IMR-90 (cell line): Measurements from ENCODE around the gene TMEM50B. TPM values are rescaled to one million over a fixed set of nuclear protein-coding genes. Genes with fewer than 3 reads are reported as not detected.

Experiments used
- ATAC-seq: fragments of 200-7000 bp; cut with Tn5 transposase; 2 replicates; pipeline ENCODE4 v1.9.1; 2020; ENCODE audit warnings: low read depth, mild to moderate bottlenecking, moderate library complexity
- BruUV-seq: library from RNA; stranded (reverse); fragments of 400-500 nt; replicated peaks from 2 replicates; lab custom pipeline; 2021; lab: Mats Ljungman, UMichigan
- CTCF ChIA-PET: fragments of 300-600 bp; formaldehyde crosslinking; extraction: SDS; loops from one replicate; lab custom pipeline; 2021; ENCODE audit warnings: antibody characterized with exemption; lab: Yijun Ruan, JAX
- POLR2A ChIA-PET: fragments of 300-600 bp; sonication (Branson Sonifier 250); formaldehyde crosslinking; loops from one replicate; lab custom pipeline; 2022; ENCODE audit warnings: antibody characterized with exemption; ENCODE audit not compliant: unreplicated experiment; lab: Charles Lee
- DNase-seq: peaks from one replicate; pipeline ENCODE4 v3.0.0; 2013
- H2AFZ ChIP-seq: replicated peaks from 2 replicates; pipeline ENCODE3; 2013; ENCODE audit warnings: low read length, mild to moderate bottlenecking; ENCODE audit not compliant: poor library complexity
- H2AK5ac ChIP-seq: 2 replicates; pipeline ENCODE4 v1.6.1; 2013; ENCODE audit warnings: low read depth, low read length, inconsistent platforms
- H2AK9ac ChIP-seq: replicated peaks from 2 replicates; pipeline ENCODE3; 2013; ENCODE audit warnings: mild to moderate bottlenecking, low read depth, low read length, moderate library complexity; ENCODE audit not compliant: poor library complexity
- H2BK120ac ChIP-seq: 2 replicates; pipeline ENCODE4 v1.6.1; 2013; ENCODE audit warnings: low read depth, low read length, inconsistent platforms
- H2BK15ac ChIP-seq: 3 replicates; pipeline ENCODE4 v1.6.1; 2013; ENCODE audit warnings: low read depth, low read length, inconsistent platforms
- H2BK20ac ChIP-seq: 2 replicates; pipeline ENCODE4 v1.6.1; 2013; ENCODE audit warnings: low read depth, mild to moderate bottlenecking, inconsistent platforms, low read length, moderate library complexity
- H2BK5ac ChIP-seq: 2 replicates; pipeline ENCODE4 v1.6.1; 2013; ENCODE audit warnings: mild to moderate bottlenecking, low read depth, low read length, inconsistent platforms; ENCODE audit not compliant: poor library complexity, severe bottlenecking
- H3K14ac ChIP-seq: replicated peaks from 2 replicates; pipeline ENCODE4 v1.6.1; 2013; ENCODE audit warnings: low read depth, low read length, inconsistent platforms
- H3K18ac ChIP-seq: 2 replicates; pipeline ENCODE4 v1.6.1; 2013; ENCODE audit warnings: low read depth, low read length, control low read depth
- H3K23ac ChIP-seq: 2 replicates; pipeline ENCODE4 v1.6.1; 2013; ENCODE audit warnings: low read depth, low read length, inconsistent platforms
- H3K27ac ChIP-seq: 2 replicates; pipeline ENCODE4 v1.5.1; 2013; ENCODE audit warnings: mild to moderate bottlenecking, control low read depth, low read length; ENCODE audit not compliant: insufficient read depth
- H3K27me3 ChIP-seq: 2 replicates; pipeline ENCODE4 v1.6.1; 2013; ENCODE audit warnings: low read length; ENCODE audit not compliant: control insufficient read depth, insufficient read depth
- H3K36me3 ChIP-seq: 2 replicates; pipeline ENCODE4 v1.6.1; 2013; ENCODE audit warnings: low read length, mixed read lengths; ENCODE audit not compliant: control insufficient read depth, insufficient read depth
- H3K4ac ChIP-seq: 2 replicates; pipeline ENCODE4 v1.6.1; 2013; ENCODE audit warnings: low read depth, low read length, inconsistent platforms
- H3K4me1 ChIP-seq: 2 replicates; pipeline ENCODE4 v1.6.1; 2013; ENCODE audit warnings: low read length, mixed read lengths; ENCODE audit not compliant: control insufficient read depth, insufficient read depth
- H3K4me2 ChIP-seq: 2 replicates; pipeline ENCODE4 v1.6.1; 2013; ENCODE audit warnings: low read depth, mild to moderate bottlenecking, control low read depth, low read length, moderate library complexity
- H3K4me3 ChIP-seq: 2 replicates; pipeline ENCODE4 v1.5.1; 2013; ENCODE audit warnings: low read depth, mild to moderate bottlenecking, control low read depth, low read length, moderate library complexity; ENCODE audit not compliant: insufficient read depth
- H3K56ac ChIP-seq: 2 replicates; pipeline ENCODE4 v1.6.1; 2013; ENCODE audit warnings: low read length, inconsistent platforms; ENCODE audit not compliant: insufficient read depth; ENCODE audit errors: extremely low read depth
- H3K79me1 ChIP-seq, 2 experiments: 2 replicates each; pipeline ENCODE4 v1.6.1; 2013; ENCODE audit warnings: low read length in 2 of 2, inconsistent platforms in 1 of 2, low read depth in 1 of 2
- H3K9ac ChIP-seq: 2 replicates; pipeline ENCODE4 v1.6.1; 2013; ENCODE audit warnings: low read depth, low read length, control low read depth
- H3K9me1 ChIP-seq: 2 replicates; pipeline ENCODE4 v1.6.1; 2013; ENCODE audit warnings: low read length, inconsistent platforms; ENCODE audit not compliant: insufficient read depth
- H3K9me3 ChIP-seq: 2 replicates; pipeline ENCODE4 v1.6.1; 2013; ENCODE audit warnings: low read length; ENCODE audit not compliant: control insufficient read depth, insufficient read depth
- H4K20me1 ChIP-seq: 2 replicates; pipeline ENCODE4 v1.6.1; 2013; ENCODE audit warnings: low read length, inconsistent platforms; ENCODE audit not compliant: insufficient read depth
- H4K5ac ChIP-seq: 2 replicates; pipeline ENCODE4 v1.6.1; 2013; ENCODE audit warnings: mild to moderate bottlenecking, low read depth, low read length, control low read depth
- H4K8ac ChIP-seq, 2 experiments: 2 replicates each; pipeline ENCODE4 v1.6.1; 2013; ENCODE audit warnings: low read depth in 2 of 2, low read length in 2 of 2, control low read depth in 1 of 2, inconsistent platforms in 1 of 2
- H4K91ac ChIP-seq: 2 replicates; pipeline ENCODE4 v1.6.1; 2013; ENCODE audit warnings: low read depth, low read length, inconsistent platforms; ENCODE audit not compliant: insufficient read depth
- BHLHE40 ChIP-seq: fragments of 150-350 bp; IDR thresholded peaks from 2 replicates; pipeline ENCODE4 v1.6.1; 2016; ENCODE audit warnings: mild to moderate bottlenecking, low read depth, low read length
- CEBPB ChIP-seq: IDR thresholded peaks from 2 replicates; pipeline ENCODE4 v1.6.1; 2012; ENCODE audit warnings: low read depth, low read length, improper control_type of control experiment
- CHD1 ChIP-seq: IDR thresholded peaks from 2 replicates; pipeline ENCODE4 v1.6.1; 2012; ENCODE audit warnings: low read depth, low read length, improper control_type of control experiment
- FOS ChIP-seq: fragments of 150-350 bp; IDR thresholded peaks from 2 replicates; pipeline ENCODE4 v1.6.1; 2016; ENCODE audit warnings: low read depth, low read length
- MAFK ChIP-seq: IDR thresholded peaks from 2 replicates; pipeline ENCODE4 v1.6.1; 2012; ENCODE audit warnings: low read depth, low read length, improper control_type of control experiment
- MAZ ChIP-seq: IDR thresholded peaks from 2 replicates; pipeline ENCODE4 v1.6.1; 2012; ENCODE audit warnings: low read depth, mild to moderate bottlenecking, low read length, improper control_type of control experiment, moderate library complexity, borderline replicate concordance
- MXI1 ChIP-seq: IDR thresholded peaks from 2 replicates; pipeline ENCODE4 v1.6.1; 2012; ENCODE audit warnings: low read depth, mild to moderate bottlenecking, low read length, moderate library complexity, borderline replicate concordance
- RAD21 ChIP-seq: IDR thresholded peaks from 2 replicates; pipeline ENCODE4 v1.6.1; 2012; ENCODE audit warnings: low read length, improper control_type of control experiment
- RFX5 ChIP-seq: IDR thresholded peaks from 2 replicates; pipeline ENCODE4 v1.8.0; 2012; ENCODE audit warnings: low read depth, mild to moderate bottlenecking, low read length, moderate library complexity
- SMC3 ChIP-seq: fragments of 150-350 bp; IDR thresholded peaks from 2 replicates; pipeline ENCODE4 v1.6.1; 2016; ENCODE audit warnings: low read depth, mild to moderate bottlenecking, antibody characterized with exemption, low read length, moderate library complexity
- WGBS, 2 experiments: methylation state at CpG; one replicate each; pipeline versions ENCODE4 v1.1.5 to v1.1.7; 2013; ENCODE audit warnings: missing lambda C conversion rate in 2 of 2; ENCODE audit not compliant: insufficient read length in 1 of 2; ENCODE audit errors: extremely low coverage in 2 of 2; 5-methylcytosine and 5-hydroxymethylcytosine counted together
- dilution Hi-C: fragments of 300-500 bp; cut with HindIII; formaldehyde crosslinking; loops from one replicate; pipeline ENCODE4 v1.14.3; 2018; ENCODE audit warnings: low sequenced_read_pairs; ENCODE audit not compliant: unreplicated experiment
- in situ Hi-C: fragments of 300-500 bp; cut with MboI; formaldehyde crosslinking; loops from 3 replicates; pipeline ENCODE4 v1.14.3; 2019; ENCODE audit warnings: low sequenced_read_pairs, inconsistent platforms, mixed read lengths
- intact Hi-C: fragments of 100-400 bp; cut with micrococcal nuclease; formaldehyde crosslinking; loops from 2 replicates; pipeline ENCODE4 v1.10.0; 2022
- polyA plus RNA-seq, 3 experiments: library from polyadenylated mRNA; depleted of rRNA; stranded (reverse); fragments of >200 nt; gene quantifications; 2 replicates each; pipeline ENCODE4 v1.2.3, GENCODE V29; 2012; ENCODE audit warnings: low replicate concordance in 1 of 3
- total RNA-seq: library from RNA; depleted of rRNA; stranded (reverse); fragments of >200 nt; gene quantifications from 2 replicates; pipeline ENCODE4 v1.2.3, GENCODE V29; 2012
- TF ChIP-seq, protein P1 (sequence below): fragments of 150-350 bp; IDR thresholded peaks from 2 replicates; pipeline ENCODE4 v1.6.1; 2017; ENCODE audit warnings: mild to moderate bottlenecking, antibody characterized with exemption, low read length, low read depth
- TF ChIP-seq, protein P2 (sequence below): fragments of 150-350 bp; IDR thresholded peaks from 2 replicates; pipeline ENCODE4 v1.6.1; 2016; ENCODE audit warnings: low read depth, mild to moderate bottlenecking, low read length, moderate library complexity, borderline replicate concordance

TMEM50B gene
- total and polyA plus RNA-seq, 2 of the 4 experiments (the other 2 are of a cell fraction), result 10.9 to 25.9 TPM

DNA sequence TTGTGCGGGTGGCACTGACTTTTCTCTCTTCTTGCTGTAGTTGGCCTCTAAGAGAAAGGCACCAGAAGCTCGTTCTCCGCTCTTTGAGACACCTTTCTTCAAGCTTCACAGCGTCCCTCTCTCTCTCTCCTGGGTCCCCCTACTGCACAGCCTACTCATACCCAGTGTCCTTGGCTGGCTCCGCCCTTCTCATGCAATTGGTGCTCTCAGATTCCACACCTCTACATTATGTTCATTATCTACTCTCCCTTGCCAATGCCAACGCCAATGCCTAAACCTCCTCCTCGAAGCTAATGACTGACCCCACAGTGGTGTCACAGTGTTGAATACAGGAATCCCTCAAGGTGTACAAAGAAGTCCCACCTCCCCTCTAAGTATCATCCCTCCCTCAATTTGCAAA is 16.6 kb upstream of the TMEM50B start:
- H3K27me3 ChIP-seq, result peaks cover 8% of the 10 kb centered on the region; the same call in 1 of the 2 replicates
- H2BK15ac ChIP-seq, result no peak overlapping the region
- H3K4ac ChIP-seq, result no peak overlapping the region
- CTCF ChIA-PET, result no interaction called here
- no peak overlapping the region for H4K5ac ChIP-seq
- in situ Hi-C loops, result no loop called here
- no peak overlapping the region for H4K8ac ChIP-seq
- intact Hi-C loops, result no loop called here
- no peak overlapping the region for H3K18ac ChIP-seq
- no peak overlapping the region for H2BK120ac ChIP-seq
- ATAC-seq, result no peak
- H3K23ac ChIP-seq, result no peak overlapping the region
- no peaks in the 10 kb centered on the region for H3K4me1 ChIP-seq
- no peak overlapping the region; the same call in 1 of the 2 replicates for H2AK5ac ChIP-seq
- dilution Hi-C loops, result no loop called here
- H2AK9ac ChIP-seq, result no peak overlapping the region
- no peak overlapping the region for H2BK20ac ChIP-seq
- H3K4me2 ChIP-seq, result no peak overlapping the region
- no peak overlapping the region for H4K91ac ChIP-seq
- DNase-seq, result no peak
- BruUV-seq, result no TSS peak
- H4K20me1 ChIP-seq, result no peaks in the 10 kb centered on the region
- H3K9me3 ChIP-seq, result no peaks in the 10 kb centered on the region
- WGBS, 2 experiments, result 78% methylated on average over 3 of the region's 7 CpGs; no CpG with 5 or more reads in 1 of the 2 experiments
- no peak for TF ChIP-seq MXI1
- TF ChIP-seq BHLHE40, result no peak
- no peak for TF ChIP-seq CEBPB
- TF ChIP-seq MAZ, result no peak
- TF ChIP-seq SMC3, result no peak
- no peak for TF ChIP-seq MAFK
- no peak for TF ChIP-seq CHD1
- no peak for TF ChIP-seq RAD21
- no peak for TF ChIP-seq RFX5
- TF ChIP-seq, protein P1, sequence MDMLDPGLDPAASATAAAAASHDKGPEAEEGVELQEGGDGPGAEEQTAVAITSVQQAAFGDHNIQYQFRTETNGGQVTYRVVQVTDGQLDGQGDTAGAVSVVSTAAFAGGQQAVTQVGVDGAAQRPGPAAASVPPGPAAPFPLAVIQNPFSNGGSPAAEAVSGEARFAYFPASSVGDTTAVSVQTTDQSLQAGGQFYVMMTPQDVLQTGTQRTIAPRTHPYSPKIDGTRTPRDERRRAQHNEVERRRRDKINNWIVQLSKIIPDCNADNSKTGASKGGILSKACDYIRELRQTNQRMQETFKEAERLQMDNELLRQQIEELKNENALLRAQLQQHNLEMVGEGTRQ, result no peak
- TF ChIP-seq, protein P2, sequence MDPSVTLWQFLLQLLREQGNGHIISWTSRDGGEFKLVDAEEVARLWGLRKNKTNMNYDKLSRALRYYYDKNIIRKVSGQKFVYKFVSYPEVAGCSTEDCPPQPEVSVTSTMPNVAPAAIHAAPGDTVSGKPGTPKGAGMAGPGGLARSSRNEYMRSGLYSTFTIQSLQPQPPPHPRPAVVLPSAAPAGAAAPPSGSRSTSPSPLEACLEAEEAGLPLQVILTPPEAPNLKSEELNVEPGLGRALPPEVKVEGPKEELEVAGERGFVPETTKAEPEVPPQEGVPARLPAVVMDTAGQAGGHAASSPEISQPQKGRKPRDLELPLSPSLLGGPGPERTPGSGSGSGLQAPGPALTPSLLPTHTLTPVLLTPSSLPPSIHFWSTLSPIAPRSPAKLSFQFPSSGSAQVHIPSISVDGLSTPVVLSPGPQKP, result no peak
- TF ChIP-seq FOS, result no peak
- no peaks in the 10 kb centered on the region for H3K79me1 ChIP-seq
- no peak overlapping the region for H2BK5ac ChIP-seq
- no peak overlapping the region for H2AFZ ChIP-seq
- H3K9ac ChIP-seq, result no peak overlapping the region
- no peak overlapping the region for H3K4me3 ChIP-seq
- H3K56ac ChIP-seq, result no peak overlapping the region
- no peak overlapping the region for H3K14ac ChIP-seq
- no peaks in the 10 kb centered on the region for H3K36me3 ChIP-seq
- no peak overlapping the region for H3K27ac ChIP-seq
- no peaks in the 10 kb centered on the region for H3K9me1 ChIP-seq
- POLR2A ChIA-PET, result interaction anchor here (0.6 kb wide), 1 partner anchor 104 kb away, joined by 10 read pairs; no protein-coding TSS in a partner anchor
